Adipocyte (in vitro differentiated cells): ENCODE results near the gene LATS1.
"Not testable (repeated sequence)": the region's sequence is repeated elsewhere in the genome, so short reads cannot be mapped to it uniquely, and the experiment has no call there.

Experiments
- DNase-seq: peaks from one replicate; pipeline ENCODE4 v3.0.0-alpha.2; 2015; ENCODE audit warnings: low read depth
- H3K27me3 ChIP-seq: replicated peaks from 2 replicates; pipeline ENCODE4 v1.7.0; 2013; ENCODE audit warnings: mild to moderate bottlenecking, low read length, moderate library complexity; ENCODE audit not compliant: control insufficient read depth, insufficient read depth
- H3K36me3 ChIP-seq: 2 replicates; pipeline ENCODE4 v1.7.0; 2013; ENCODE audit warnings: low read length, mild to moderate bottlenecking, moderate library complexity; ENCODE audit not compliant: control insufficient read depth, insufficient read depth, severe bottlenecking
- H3K4me1 ChIP-seq: 2 replicates; pipeline ENCODE4 v1.7.0; 2013; ENCODE audit warnings: mild to moderate bottlenecking, low read length, moderate library complexity; ENCODE audit not compliant: control insufficient read depth, insufficient read depth
- H3K4me3 ChIP-seq: 2 replicates; pipeline ENCODE4 v1.7.0; 2013; ENCODE audit warnings: mild to moderate bottlenecking, low read length, moderate library complexity
- H3K9ac ChIP-seq: 2 replicates; pipeline ENCODE4 v1.7.0; 2013; ENCODE audit warnings: mild to moderate bottlenecking, low read length, moderate library complexity
- H3K9me3 ChIP-seq: 2 replicates; pipeline ENCODE4 v1.7.0; 2013; ENCODE audit warnings: mild to moderate bottlenecking, low read length, moderate library complexity; ENCODE audit not compliant: control insufficient read depth

LATS1 gene

GRCh38 chr6:149698175-149698574 is 19.7 kb downstream of the LATS1 start:
- Histone ChIP-seq H3K36me3 (peaks cover 17% of the 10 kb centered on the region), H3K4me3 (no peak overlapping the region), H3K9ac (no peak overlapping the region), H3K27me3 (no peaks in the 10 kb centered on the region), H3K9me3 (no peaks in the 10 kb centered on the region), H3K4me1 (peaks cover 12% of the 10 kb centered on the region)
- DNase-seq: no peak

- no peaks in the 10 kb centered on the region for H3K9me3 ChIP-seq
- H3K4me3 ChIP-seq: no peak overlapping the region
- peaks cover 17% of the 10 kb centered on the region for H3K36me3 ChIP-seq
- no peaks in the 10 kb centered on the region for H3K27me3 ChIP-seq
- peak; percentile 83 for DNase-seq
- no peak overlapping the region for H3K9ac ChIP-seq
- peaks cover 15% of the 10 kb centered on the region for H3K4me1 ChIP-seq
Observed at GRCh38 chr6:149696901-149697300, 21.0 kb downstream of the LATS1 start.

- DNase-seq: no peak
- Histone ChIP-seq H3K27me3 (no peaks in the 10 kb centered on the region), H3K36me3 (peaks cover 14% of the 10 kb centered on the region), H3K4me3 (no peak overlapping the region), H3K4me1 (peaks cover 13% of the 10 kb centered on the region), H3K9me3 (no peaks in the 10 kb centered on the region), H3K9ac (no peak overlapping the region)
Observed at GRCh38 chr6:149694921-149695320, 23.0 kb downstream of the LATS1 start.

- no peak for DNase-seq
- peaks cover 18% of the 10 kb centered on the region for H3K36me3 ChIP-seq
Observed at GRCh38 chr6:149691201-149691600, 26.7 kb downstream of the LATS1 start.

GRCh38 chr6:149686230-149686629 is 31.7 kb downstream of the LATS1 start:
- Histone ChIP-seq H3K4me3 (no peak overlapping the region), H3K36me3 (peaks cover 23% of the 10 kb centered on the region), H3K27me3 (no peaks in the 10 kb centered on the region), H3K9ac (no peak overlapping the region), H3K9me3 (no peaks in the 10 kb centered on the region), H3K4me1 (peaks cover 6% of the 10 kb centered on the region)
- DNase-seq: no peak

More at GRCh38 chr6:149691201-149691600, 26.7 kb downstream of the LATS1 start:
- Histone ChIP-seq H3K4me3 (no peak overlapping the region), H3K9me3 (no peaks in the 10 kb centered on the region), H3K4me1 (peaks cover 9% of the 10 kb centered on the region), H3K9ac (no peak overlapping the region), H3K27me3 (no peaks in the 10 kb centered on the region)

- DNase-seq: no peak
- peaks cover 30% of the 10 kb centered on the region for H3K36me3 ChIP-seq
- peaks cover 6% of the 10 kb centered on the region for H3K4me1 ChIP-seq
- H3K27me3 ChIP-seq: no peaks in the 10 kb centered on the region
- no peak overlapping the region for H3K4me3 ChIP-seq
- no peak overlapping the region for H3K9ac ChIP-seq
- no peaks in the 10 kb centered on the region for H3K9me3 ChIP-seq
Observed at GRCh38 chr6:149683256-149683859, 34.5 kb downstream of the LATS1 start.

- not testable (repeated sequence) for H3K27me3 ChIP-seq
Observed at GRCh38 chr6:149681845-149682244, 36.1 kb downstream of the LATS1 start.

GRCh38 chr6:149681209-149681608 is 36.7 kb downstream of the LATS1 start:
- Histone ChIP-seq H3K36me3 (peaks cover 37% of the 10 kb centered on the region), H3K4me1 (peaks cover 6% of the 10 kb centered on the region), H3K4me3 (no peak overlapping the region), H3K9ac (no peak overlapping the region), H3K9me3 (no peaks in the 10 kb centered on the region), H3K27me3 (no peaks in the 10 kb centered on the region)
- no peak for DNase-seq

More at GRCh38 chr6:149681845-149682244, 36.1 kb downstream of the LATS1 start:
- not testable (repeated sequence) for H3K4me1 ChIP-seq, DNase-seq, H3K4me3 ChIP-seq, H3K9me3 ChIP-seq, H3K9ac ChIP-seq
- H3K36me3 ChIP-seq: peaks cover 31% of the 10 kb centered on the region

GRCh38 chr6:149680503-149680902 is 37.4 kb downstream of the LATS1 start:
- Histone ChIP-seq H3K9me3 (no peaks in the 10 kb centered on the region), H3K4me3 (no peak overlapping the region), H3K4me1 (peaks cover 6% of the 10 kb centered on the region), H3K36me3 (peaks cover 44% of the 10 kb centered on the region), H3K27me3 (no peaks in the 10 kb centered on the region), H3K9ac (no peak overlapping the region)
- DNase-seq: no peak

GRCh38 chr6:149672265-149672664 is 45.6 kb downstream of the LATS1 start:
- not testable (repeated sequence) for DNase-seq, H3K4me1 ChIP-seq, H3K9me3 ChIP-seq, H3K27me3 ChIP-seq, H3K9ac ChIP-seq, H3K4me3 ChIP-seq
- H3K36me3 ChIP-seq: peaks cover 58% of the 10 kb centered on the region

- no peak for DNase-seq
- H3K27me3 ChIP-seq: no peaks in the 10 kb centered on the region
- H3K4me1 ChIP-seq: no peaks in the 10 kb centered on the region
- peaks cover 64% of the 10 kb centered on the region for H3K36me3 ChIP-seq
- no peak overlapping the region for H3K4me3 ChIP-seq
- H3K9me3 ChIP-seq: no peaks in the 10 kb centered on the region
- no peak overlapping the region for H3K9ac ChIP-seq
Observed at GRCh38 chr6:149660028-149660427, 57.9 kb downstream of the LATS1 start.

GRCh38 chr6:149657441-149657840 is 60.5 kb downstream of the LATS1 start:
- DNase-seq: no peak
- peaks cover 44% of the 10 kb centered on the region for H3K36me3 ChIP-seq
- H3K27me3 ChIP-seq: no peaks in the 10 kb centered on the region
- H3K4me1 ChIP-seq: no peaks in the 10 kb centered on the region
- no peak overlapping the region for H3K9ac ChIP-seq
- no peaks in the 10 kb centered on the region for H3K9me3 ChIP-seq
- H3K4me3 ChIP-seq: no peak overlapping the region
